ENCODE measurements around the gene STIM1.

Gene STIM1

GRCh38 chr11:3972431-3972830 is 117.0 kb downstream of the STIM1 start:
- H3K4me3 ChIP-seq, result no peak overlapping the region
- no peak for TF ChIP-seq CTCF (IDR thresholded peaks at IDR 0.05)
- DNase-seq (ENCODE audit: low spot score), result no peak
- H3K27ac ChIP-seq, result no peak overlapping the region

GRCh38 chr11:3977078-3977477 is 121.6 kb downstream of the STIM1 start:
- no peak for TF ChIP-seq CTCF (IDR thresholded peaks at IDR 0.05)
- DNase-seq (ENCODE audit: low spot score), result no peak
- H3K4me3 ChIP-seq, result no peak overlapping the region
- no peak overlapping the region for H3K27ac ChIP-seq

GRCh38 chr11:3981084-3981633 is 125.7 kb downstream of the STIM1 start:
- Histone ChIP-seq H3K4me3 (no peak overlapping the region), H3K27ac (no peak overlapping the region)
- DNase-seq (ENCODE audit: low spot score), result no peak
- TF ChIP-seq CTCF (IDR thresholded peaks at IDR 0.05), result no peak

- Histone ChIP-seq H3K4me3 (no peak overlapping the region), H3K27ac (no peak overlapping the region)
- no peak for DNase-seq (ENCODE audit: low spot score)
- TF ChIP-seq CTCF (IDR thresholded peaks at IDR 0.05), result no peak
Measured at GRCh38 chr11:3982431-3982830, 127.0 kb downstream of the STIM1 start.

GRCh38 chr11:3983101-3983500 is 127.6 kb downstream of the STIM1 start:
- DNase-seq (ENCODE audit: low spot score), result no peak
- TF ChIP-seq CTCF (IDR thresholded peaks at IDR 0.05), result no peak
- Histone ChIP-seq H3K4me3 (no peak overlapping the region), H3K27ac (no peak overlapping the region)

GRCh38 chr11:3984896-3985295 is 129.4 kb downstream of the STIM1 start:
- Histone ChIP-seq H3K4me3 (no peak overlapping the region), H3K27ac (no peak overlapping the region)
- TF ChIP-seq CTCF (IDR thresholded peaks at IDR 0.05), result no peak
- DNase-seq (ENCODE audit: low spot score), result no peak

GRCh38 chr11:3985631-3986030 is 130.2 kb downstream of the STIM1 start:
- no peak for TF ChIP-seq CTCF (IDR thresholded peaks at IDR 0.05)
- Histone ChIP-seq H3K27ac (no peak overlapping the region), H3K4me3 (no peak overlapping the region)
- DNase-seq (ENCODE audit: low spot score), result no peak

Data from coronary artery (tissue), 2 donors.